Measurements from ENCODE around the gene C3.
"Not testable (repeated sequence)": the region's sequence is repeated elsewhere in the genome, so short reads cannot be mapped to it uniquely, and the experiment has no call there.

The C3 gene

GRCh38 chr19:6672693-6673290, 47.7 kb downstream of the C3 start:
- no peaks in the 10 kb centered on the region for H3K36me3 ChIP-seq (ENCODE audit: control insufficient read depth, insufficient read depth, low read length)
- peaks cover 5% of the 10 kb centered on the region for H3K9me3 ChIP-seq (ENCODE audit: control insufficient read depth, insufficient read depth, low read length)
- H3K4me1 ChIP-seq (ENCODE audit: control insufficient read depth, insufficient read depth, low read length) = peaks cover 4% of the 10 kb centered on the region; the same call in 1 of the 2 replicates
- no peak overlapping the region for H3K27ac ChIP-seq (ENCODE audit: low read depth, low read length)
- H3K9ac ChIP-seq (ENCODE audit: low read depth, low read length) = no peak overlapping the region
- no peaks in the 10 kb centered on the region for H3K27me3 ChIP-seq (ENCODE audit: control insufficient read depth, insufficient read depth, low read length)
- no peak overlapping the region for H3K4me3 ChIP-seq (ENCODE audit: low read depth, low read length)

GRCh38 chr19:6671960-6672359, 48.5 kb downstream of the C3 start:
- peaks cover 10% of the 10 kb centered on the region for H3K9me3 ChIP-seq (ENCODE audit: control insufficient read depth, insufficient read depth, low read length)
- H3K9ac ChIP-seq (ENCODE audit: low read depth, low read length) = no peak overlapping the region
- no peak overlapping the region for H3K4me3 ChIP-seq (ENCODE audit: low read depth, low read length)
- no peaks in the 10 kb centered on the region for H3K27me3 ChIP-seq (ENCODE audit: control insufficient read depth, insufficient read depth, low read length)
- H3K27ac ChIP-seq (ENCODE audit: low read depth, low read length) = no peak overlapping the region
- H3K4me1 ChIP-seq (ENCODE audit: control insufficient read depth, insufficient read depth, low read length) = peaks cover 4% of the 10 kb centered on the region; the same call in 1 of the 2 replicates
- no peaks in the 10 kb centered on the region for H3K36me3 ChIP-seq (ENCODE audit: control insufficient read depth, insufficient read depth, low read length)

- Histone ChIP-seq H3K9ac (ENCODE audit: low read depth, low read length) (no peak overlapping the region), H3K27me3 (ENCODE audit: control insufficient read depth, insufficient read depth, low read length) (no peaks in the 10 kb centered on the region), H3K4me3 (ENCODE audit: low read depth, low read length) (no peak overlapping the region)
These were observed 51.8 kb downstream of the C3 start for GRCh38 chr19:6668691-6669090.

GRCh38 chr19:6667114-6667627, 53.3 kb downstream of the C3 start:
- no peak overlapping the region for H3K4me3 ChIP-seq (ENCODE audit: low read depth, low read length)
- peaks cover 38% of the 10 kb centered on the region for H3K9me3 ChIP-seq (ENCODE audit: control insufficient read depth, insufficient read depth, low read length)
- no peaks in the 10 kb centered on the region for H3K4me1 ChIP-seq (ENCODE audit: control insufficient read depth, insufficient read depth, low read length)
- no peaks in the 10 kb centered on the region for H3K36me3 ChIP-seq (ENCODE audit: control insufficient read depth, insufficient read depth, low read length)
- no peak overlapping the region for H3K27ac ChIP-seq (ENCODE audit: low read depth, low read length)
- no peaks in the 10 kb centered on the region for H3K27me3 ChIP-seq (ENCODE audit: control insufficient read depth, insufficient read depth, low read length)
- no peak overlapping the region for H3K9ac ChIP-seq (ENCODE audit: low read depth, low read length)

More at GRCh38 chr19:6668691-6669090, 51.8 kb downstream of the C3 start:
- Histone ChIP-seq H3K9me3 (ENCODE audit: control insufficient read depth, insufficient read depth, low read length) (peaks cover 27% of the 10 kb centered on the region), H3K36me3 (ENCODE audit: control insufficient read depth, insufficient read depth, low read length) (no peaks in the 10 kb centered on the region), H3K27ac (ENCODE audit: low read depth, low read length) (no peak overlapping the region), H3K4me1 (ENCODE audit: control insufficient read depth, insufficient read depth, low read length) (no peaks in the 10 kb centered on the region)

GRCh38 chr19:6664916-6665315, 55.5 kb downstream of the C3 start:
- H3K36me3 ChIP-seq (ENCODE audit: control insufficient read depth, insufficient read depth, low read length) = no peaks in the 10 kb centered on the region

GRCh38 chr19:6663236-6664201, 56.9 kb downstream of the C3 start:
- no peak overlapping the region for H3K4me3 ChIP-seq (ENCODE audit: low read depth, low read length)
- no peak overlapping the region for H3K9ac ChIP-seq (ENCODE audit: low read depth, low read length)
- no peaks in the 10 kb centered on the region for H3K4me1 ChIP-seq (ENCODE audit: control insufficient read depth, insufficient read depth, low read length)
- no peaks in the 10 kb centered on the region for H3K36me3 ChIP-seq (ENCODE audit: control insufficient read depth, insufficient read depth, low read length)
- no peaks in the 10 kb centered on the region for H3K27me3 ChIP-seq (ENCODE audit: control insufficient read depth, insufficient read depth, low read length)
- no peak overlapping the region for H3K27ac ChIP-seq (ENCODE audit: low read depth, low read length)
- peaks cover 39% of the 10 kb centered on the region for H3K9me3 ChIP-seq (ENCODE audit: control insufficient read depth, insufficient read depth, low read length)

More at GRCh38 chr19:6664916-6665315, 55.5 kb downstream of the C3 start:
- Histone ChIP-seq H3K27me3 (ENCODE audit: control insufficient read depth, insufficient read depth, low read length) (no peaks in the 10 kb centered on the region), H3K4me3 (ENCODE audit: low read depth, low read length) (no peak overlapping the region), H3K9ac (ENCODE audit: low read depth, low read length) (no peak overlapping the region), H3K9me3 (ENCODE audit: control insufficient read depth, insufficient read depth, low read length) (peaks cover 41% of the 10 kb centered on the region), H3K4me1 (ENCODE audit: control insufficient read depth, insufficient read depth, low read length) (no peaks in the 10 kb centered on the region), H3K27ac (ENCODE audit: low read depth, low read length) (no peak overlapping the region)

GRCh38 chr19:6662702-6663101, 57.7 kb downstream of the C3 start:
- no peak overlapping the region for H3K9ac ChIP-seq (ENCODE audit: low read depth, low read length)
- H3K9me3 ChIP-seq (ENCODE audit: control insufficient read depth, insufficient read depth, low read length) = peaks cover 38% of the 10 kb centered on the region
- H3K27ac ChIP-seq (ENCODE audit: low read depth, low read length) = no peak overlapping the region
- no peaks in the 10 kb centered on the region for H3K36me3 ChIP-seq (ENCODE audit: control insufficient read depth, insufficient read depth, low read length)
- H3K4me1 ChIP-seq (ENCODE audit: control insufficient read depth, insufficient read depth, low read length) = no peaks in the 10 kb centered on the region
- no peak overlapping the region for H3K4me3 ChIP-seq (ENCODE audit: low read depth, low read length)
- H3K27me3 ChIP-seq (ENCODE audit: control insufficient read depth, insufficient read depth, low read length) = no peaks in the 10 kb centered on the region

- H3K27ac ChIP-seq (ENCODE audit: low read depth, low read length); H3K36me3 ChIP-seq (ENCODE audit: control insufficient read depth, insufficient read depth, low read length); H3K27me3 ChIP-seq (ENCODE audit: control insufficient read depth, insufficient read depth, low read length); H3K4me1 ChIP-seq (ENCODE audit: control insufficient read depth, insufficient read depth, low read length); H3K4me3 ChIP-seq (ENCODE audit: low read depth, low read length); H3K9ac ChIP-seq (ENCODE audit: low read depth, low read length): not testable (repeated sequence)
- peaks cover 33% of the 10 kb centered on the region for H3K9me3 ChIP-seq (ENCODE audit: control insufficient read depth, insufficient read depth, low read length)
These were observed 58.8 kb downstream of the C3 start for GRCh38 chr19:6661509-6662244.

- no peaks in the 10 kb centered on the region for H3K4me1 ChIP-seq (ENCODE audit: control insufficient read depth, insufficient read depth, low read length)
- H3K9ac ChIP-seq (ENCODE audit: low read depth, low read length) = no peak overlapping the region
- H3K27ac ChIP-seq (ENCODE audit: low read depth, low read length) = peak overlapping the region; percentile 55
- no peak overlapping the region for H3K4me3 ChIP-seq (ENCODE audit: low read depth, low read length)
- H3K9me3 ChIP-seq (ENCODE audit: control insufficient read depth, insufficient read depth, low read length) = peaks cover 31% of the 10 kb centered on the region
- H3K27me3 ChIP-seq (ENCODE audit: control insufficient read depth, insufficient read depth, low read length) = no peaks in the 10 kb centered on the region
- H3K36me3 ChIP-seq (ENCODE audit: control insufficient read depth, insufficient read depth, low read length) = no peaks in the 10 kb centered on the region
These were observed 59.5 kb downstream of the C3 start for GRCh38 chr19:6660930-6661329.

GRCh38 chr19:6656390-6656789, 64.1 kb downstream of the C3 start:
- H3K4me3 ChIP-seq (ENCODE audit: low read depth, low read length); H3K9ac ChIP-seq (ENCODE audit: low read depth, low read length); H3K27ac ChIP-seq (ENCODE audit: low read depth, low read length); H3K36me3 ChIP-seq (ENCODE audit: control insufficient read depth, insufficient read depth, low read length); H3K27me3 ChIP-seq (ENCODE audit: control insufficient read depth, insufficient read depth, low read length); H3K4me1 ChIP-seq (ENCODE audit: control insufficient read depth, insufficient read depth, low read length): not testable (repeated sequence)
- H3K9me3 ChIP-seq (ENCODE audit: control insufficient read depth, insufficient read depth, low read length) = peaks cover 24% of the 10 kb centered on the region
